IMR-90 (cell line): ENCODE data around the gene MSLN. TPM values are rescaled to one million over a fixed set of nuclear protein-coding genes. Genes with fewer than 3 reads are reported as not detected.

ENCODE experiments used
- ATAC-seq: fragments of 200-7000 bp; cut with Tn5 transposase; 2 replicates; pipeline ENCODE4 v1.9.1; 2020; ENCODE audit warnings: low read depth, mild to moderate bottlenecking, moderate library complexity
- BruUV-seq: library from RNA; stranded (reverse); fragments of 400-500 nt; replicated peaks from 2 replicates; lab custom pipeline; 2021; lab: Mats Ljungman, UMichigan
- CTCF ChIA-PET: fragments of 300-600 bp; formaldehyde crosslinking; extraction: SDS; loops from one replicate; lab custom pipeline; 2021; ENCODE audit warnings: antibody characterized with exemption; lab: Yijun Ruan, JAX
- POLR2A ChIA-PET: fragments of 300-600 bp; sonication (Branson Sonifier 250); formaldehyde crosslinking; loops from one replicate; lab custom pipeline; 2022; ENCODE audit warnings: antibody characterized with exemption; ENCODE audit not compliant: unreplicated experiment; lab: Charles Lee
- DNase-seq: peaks from one replicate; pipeline ENCODE4 v3.0.0; 2013
- H2AFZ ChIP-seq: replicated peaks from 2 replicates; pipeline ENCODE3; 2013; ENCODE audit warnings: low read length, mild to moderate bottlenecking; ENCODE audit not compliant: poor library complexity
- H2AK5ac ChIP-seq: 2 replicates; pipeline ENCODE4 v1.6.1; 2013; ENCODE audit warnings: low read depth, low read length, inconsistent platforms
- H2AK9ac ChIP-seq: replicated peaks from 2 replicates; pipeline ENCODE3; 2013; ENCODE audit warnings: mild to moderate bottlenecking, low read depth, low read length, moderate library complexity; ENCODE audit not compliant: poor library complexity
- H2BK120ac ChIP-seq: 2 replicates; pipeline ENCODE4 v1.6.1; 2013; ENCODE audit warnings: low read depth, low read length, inconsistent platforms
- H2BK15ac ChIP-seq: 3 replicates; pipeline ENCODE4 v1.6.1; 2013; ENCODE audit warnings: low read depth, low read length, inconsistent platforms
- H2BK20ac ChIP-seq: 2 replicates; pipeline ENCODE4 v1.6.1; 2013; ENCODE audit warnings: low read depth, mild to moderate bottlenecking, inconsistent platforms, low read length, moderate library complexity
- H2BK5ac ChIP-seq: 2 replicates; pipeline ENCODE4 v1.6.1; 2013; ENCODE audit warnings: mild to moderate bottlenecking, low read depth, low read length, inconsistent platforms; ENCODE audit not compliant: poor library complexity, severe bottlenecking
- H3K14ac ChIP-seq: replicated peaks from 2 replicates; pipeline ENCODE4 v1.6.1; 2013; ENCODE audit warnings: low read depth, low read length, inconsistent platforms
- H3K18ac ChIP-seq: 2 replicates; pipeline ENCODE4 v1.6.1; 2013; ENCODE audit warnings: low read depth, low read length, control low read depth
- H3K23ac ChIP-seq: 2 replicates; pipeline ENCODE4 v1.6.1; 2013; ENCODE audit warnings: low read depth, low read length, inconsistent platforms
- H3K27ac ChIP-seq: 2 replicates; pipeline ENCODE4 v1.5.1; 2013; ENCODE audit warnings: mild to moderate bottlenecking, control low read depth, low read length; ENCODE audit not compliant: insufficient read depth
- H3K27me3 ChIP-seq: 2 replicates; pipeline ENCODE4 v1.6.1; 2013; ENCODE audit warnings: low read length; ENCODE audit not compliant: control insufficient read depth, insufficient read depth
- H3K36me3 ChIP-seq: 2 replicates; pipeline ENCODE4 v1.6.1; 2013; ENCODE audit warnings: low read length, mixed read lengths; ENCODE audit not compliant: control insufficient read depth, insufficient read depth
- H3K4ac ChIP-seq: 2 replicates; pipeline ENCODE4 v1.6.1; 2013; ENCODE audit warnings: low read depth, low read length, inconsistent platforms
- H3K4me1 ChIP-seq: 2 replicates; pipeline ENCODE4 v1.6.1; 2013; ENCODE audit warnings: low read length, mixed read lengths; ENCODE audit not compliant: control insufficient read depth, insufficient read depth
- H3K4me2 ChIP-seq: 2 replicates; pipeline ENCODE4 v1.6.1; 2013; ENCODE audit warnings: low read depth, mild to moderate bottlenecking, control low read depth, low read length, moderate library complexity
- H3K4me3 ChIP-seq: 2 replicates; pipeline ENCODE4 v1.5.1; 2013; ENCODE audit warnings: low read depth, mild to moderate bottlenecking, control low read depth, low read length, moderate library complexity; ENCODE audit not compliant: insufficient read depth
- H3K56ac ChIP-seq: 2 replicates; pipeline ENCODE4 v1.6.1; 2013; ENCODE audit warnings: low read length, inconsistent platforms; ENCODE audit not compliant: insufficient read depth; ENCODE audit errors: extremely low read depth
- H3K79me1 ChIP-seq, 2 experiments: 2 replicates each; pipeline ENCODE4 v1.6.1; 2013; ENCODE audit warnings: low read length in 2 of 2, inconsistent platforms in 1 of 2, low read depth in 1 of 2
- H3K9ac ChIP-seq: 2 replicates; pipeline ENCODE4 v1.6.1; 2013; ENCODE audit warnings: low read depth, low read length, control low read depth
- H3K9me1 ChIP-seq: 2 replicates; pipeline ENCODE4 v1.6.1; 2013; ENCODE audit warnings: low read length, inconsistent platforms; ENCODE audit not compliant: insufficient read depth
- H3K9me3 ChIP-seq: 2 replicates; pipeline ENCODE4 v1.6.1; 2013; ENCODE audit warnings: low read length; ENCODE audit not compliant: control insufficient read depth, insufficient read depth
- H4K20me1 ChIP-seq: 2 replicates; pipeline ENCODE4 v1.6.1; 2013; ENCODE audit warnings: low read length, inconsistent platforms; ENCODE audit not compliant: insufficient read depth
- H4K5ac ChIP-seq: 2 replicates; pipeline ENCODE4 v1.6.1; 2013; ENCODE audit warnings: mild to moderate bottlenecking, low read depth, low read length, control low read depth
- H4K8ac ChIP-seq, 2 experiments: 2 replicates each; pipeline ENCODE4 v1.6.1; 2013; ENCODE audit warnings: low read depth in 2 of 2, low read length in 2 of 2, control low read depth in 1 of 2, inconsistent platforms in 1 of 2
- H4K91ac ChIP-seq: 2 replicates; pipeline ENCODE4 v1.6.1; 2013; ENCODE audit warnings: low read depth, low read length, inconsistent platforms; ENCODE audit not compliant: insufficient read depth
- BHLHE40 ChIP-seq: fragments of 150-350 bp; IDR thresholded peaks from 2 replicates; pipeline ENCODE4 v1.6.1; 2016; ENCODE audit warnings: mild to moderate bottlenecking, low read depth, low read length
- MAZ ChIP-seq: IDR thresholded peaks from 2 replicates; pipeline ENCODE4 v1.6.1; 2012; ENCODE audit warnings: low read depth, mild to moderate bottlenecking, low read length, improper control_type of control experiment, moderate library complexity, borderline replicate concordance
- POLR2A ChIP-seq: IDR thresholded peaks from 2 replicates; pipeline ENCODE4 v1.6.1; 2012; ENCODE audit warnings: mild to moderate bottlenecking, low read depth, low read length
- RCOR1 ChIP-seq: IDR thresholded peaks from 2 replicates; pipeline ENCODE4 v1.6.1; 2012; ENCODE audit warnings: mild to moderate bottlenecking, low read length, improper control_type of control experiment; ENCODE audit not compliant: insufficient replicate concordance
- WGBS, 2 experiments: methylation state at CpG; one replicate each; pipeline versions ENCODE4 v1.1.5 to v1.1.7; 2013; ENCODE audit warnings: missing lambda C conversion rate in 2 of 2; ENCODE audit not compliant: insufficient read length in 1 of 2; ENCODE audit errors: extremely low coverage in 2 of 2; 5-methylcytosine and 5-hydroxymethylcytosine counted together
- dilution Hi-C: fragments of 300-500 bp; cut with HindIII; formaldehyde crosslinking; loops from one replicate; pipeline ENCODE4 v1.14.3; 2018; ENCODE audit warnings: low sequenced_read_pairs; ENCODE audit not compliant: unreplicated experiment
- in situ Hi-C: fragments of 300-500 bp; cut with MboI; formaldehyde crosslinking; loops from 3 replicates; pipeline ENCODE4 v1.14.3; 2019; ENCODE audit warnings: low sequenced_read_pairs, inconsistent platforms, mixed read lengths
- intact Hi-C: fragments of 100-400 bp; cut with micrococcal nuclease; formaldehyde crosslinking; loops from 2 replicates; pipeline ENCODE4 v1.10.0; 2022
- polyA plus RNA-seq, 3 experiments: library from polyadenylated mRNA; depleted of rRNA; stranded (reverse); fragments of >200 nt; gene quantifications; 2 replicates each; pipeline ENCODE4 v1.2.3, GENCODE V29; 2012; ENCODE audit warnings: low replicate concordance in 1 of 3
- total RNA-seq: library from RNA; depleted of rRNA; stranded (reverse); fragments of >200 nt; gene quantifications from 2 replicates; pipeline ENCODE4 v1.2.3, GENCODE V29; 2012
- TF ChIP-seq, protein P1 (sequence below): fragments of 150-350 bp; IDR thresholded peaks from 2 replicates; pipeline ENCODE4 v1.6.1; 2016; ENCODE audit warnings: low read depth, mild to moderate bottlenecking, low read length, moderate library complexity, borderline replicate concordance

MSLN gene
- total and polyA plus RNA-seq, 2 of the 4 experiments (the other 2 are of a cell fraction) = 0.14 TPM; not detected in 1

DNA sequence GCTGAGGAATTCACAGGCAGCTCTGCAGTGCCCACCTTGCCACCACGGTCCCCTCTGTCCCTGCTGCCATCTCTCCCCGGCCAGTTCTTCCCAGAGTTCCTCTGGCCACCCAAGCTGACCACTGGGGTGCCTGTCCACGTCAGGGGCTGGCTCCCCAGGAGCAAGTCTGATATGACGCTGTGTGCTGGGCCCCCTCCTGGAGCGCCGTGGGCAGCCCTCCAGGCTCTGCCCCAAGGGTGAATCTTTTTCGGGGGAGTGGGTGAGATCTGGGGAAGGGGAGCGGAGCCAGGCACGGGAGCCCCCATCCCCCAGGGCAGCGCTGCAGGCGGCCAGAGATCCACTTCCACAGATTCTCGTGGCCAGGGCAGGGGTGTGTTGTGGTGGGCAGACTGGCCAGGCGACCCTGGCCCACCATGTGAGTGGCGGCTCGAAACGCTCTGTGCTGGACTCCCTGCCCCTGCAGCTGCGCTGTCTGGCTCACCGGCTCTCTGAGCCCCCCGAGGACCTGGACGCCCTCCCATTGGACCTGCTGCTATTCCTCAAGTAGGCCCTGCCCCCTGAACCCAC, 3.7 kb downstream of the MSLN start:
- dilution Hi-C loops = no loop called here
- CTCF ChIA-PET = no interaction called here
- TF ChIP-seq, protein P1, sequence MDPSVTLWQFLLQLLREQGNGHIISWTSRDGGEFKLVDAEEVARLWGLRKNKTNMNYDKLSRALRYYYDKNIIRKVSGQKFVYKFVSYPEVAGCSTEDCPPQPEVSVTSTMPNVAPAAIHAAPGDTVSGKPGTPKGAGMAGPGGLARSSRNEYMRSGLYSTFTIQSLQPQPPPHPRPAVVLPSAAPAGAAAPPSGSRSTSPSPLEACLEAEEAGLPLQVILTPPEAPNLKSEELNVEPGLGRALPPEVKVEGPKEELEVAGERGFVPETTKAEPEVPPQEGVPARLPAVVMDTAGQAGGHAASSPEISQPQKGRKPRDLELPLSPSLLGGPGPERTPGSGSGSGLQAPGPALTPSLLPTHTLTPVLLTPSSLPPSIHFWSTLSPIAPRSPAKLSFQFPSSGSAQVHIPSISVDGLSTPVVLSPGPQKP = no peak
- TF ChIP-seq POLR2A (no peak), RCOR1 (no peak), MAZ (no peak), BHLHE40 (no peak)

More for the DNA sequence above, 3.7 kb downstream of the MSLN start:
- no peak overlapping the region for H2AK5ac ChIP-seq
- DNase-seq (no peak), ATAC-seq (no peak)
- H3K14ac ChIP-seq = no peak overlapping the region
- no peak overlapping the region for H3K4me3 ChIP-seq
- no peaks in the 10 kb centered on the region for H3K9me3 ChIP-seq
- H3K9me1 ChIP-seq = no peaks in the 10 kb centered on the region
- H3K18ac ChIP-seq = no peak overlapping the region
- H2AK9ac ChIP-seq = no peak overlapping the region
- H4K8ac ChIP-seq = no peak overlapping the region
- H3K79me1 ChIP-seq = no peaks in the 10 kb centered on the region
- H2BK120ac ChIP-seq = no peak overlapping the region
- no peak overlapping the region for H3K4ac ChIP-seq
- H3K36me3 ChIP-seq = no peaks in the 10 kb centered on the region
- H2BK15ac ChIP-seq = no peak overlapping the region
- H3K4me2 ChIP-seq = no peak overlapping the region
- H3K27me3 ChIP-seq = peaks cover 4% of the 10 kb centered on the region; the same call in 1 of the 2 replicates
- no peak overlapping the region for H2BK20ac ChIP-seq
- no peak overlapping the region for H4K91ac ChIP-seq
- no peak overlapping the region for H2AFZ ChIP-seq
- intact Hi-C loops (no loop called here), in situ Hi-C loops (no loop called here)
- POLR2A ChIA-PET = no interaction called here
- H3K9ac ChIP-seq = no peak overlapping the region
- 70% methylated on average over 4 of the region's 20 CpGs; no CpG with 5 or more reads in 1 of the 2 experiments for WGBS, 2 experiments
- H2BK5ac ChIP-seq = no peak overlapping the region
- H3K27ac ChIP-seq = no peak overlapping the region
- H4K20me1 ChIP-seq = no peaks in the 10 kb centered on the region
- H3K56ac ChIP-seq = no peak overlapping the region
- H3K4me1 ChIP-seq = no peaks in the 10 kb centered on the region
- no TSS peak for BruUV-seq
- no peak overlapping the region for H4K5ac ChIP-seq
- no peak overlapping the region for H3K23ac ChIP-seq
